Right atrium auricular region (tissue), 2 donors: ENCODE results near the gene MAPT. TPM values are rescaled to one million over a fixed set of nuclear protein-coding genes. Genes with fewer than 3 reads are reported as not detected.

Source experiments
- DNase-seq: peaks from one replicate; pipeline ENCODE4 v3.0.0-alpha.2; 2019; ENCODE audit warnings: low spot score
- H3K27ac ChIP-seq, 2 donors: fragments of 200-600 bp; sonication (generic); 1 replicate in 1 of 2; 2 replicates in 1 of 2; pipeline ENCODE4 v1.5.1; 2016 to 2019
- H3K27me3 ChIP-seq, 2 donors: fragments of 200-600 bp; sonication (generic); one replicate each; pipeline versions ENCODE4 v1.5.1 to v1.6.0; 2017 to 2019
- H3K36me3 ChIP-seq: fragments of 200-600 bp; sonication (generic); one replicate; pipeline ENCODE4 v1.5.1; 2016
- H3K4me1 ChIP-seq, 2 donors: fragments of 200-600 bp; sonication (generic); one replicate each; pipeline versions ENCODE4 v1.5.1 to v1.6.0; 2017 to 2019
- H3K4me3 ChIP-seq, 2 donors: fragments of 200-600 bp; sonication (generic); 1 replicate in 1 of 2; 2 replicates in 1 of 2; pipeline ENCODE4 v1.5.1; 2017 to 2019; ENCODE audit warnings: mild to moderate bottlenecking in 1 of 2, moderate library complexity in 1 of 2
- H3K9me3 ChIP-seq, 2 donors: fragments of 200-600 bp; sonication (generic); one replicate each; pipeline ENCODE4 v1.5.1; 2019
- CTCF ChIP-seq, 2 donors: fragments of 200-600 bp; sonication (generic); IDR thresholded peaks; one replicate each; pipeline ENCODE4 v1.5.1; 2019; ENCODE audit warnings: antibody characterized with exemption in 2 of 2
- total RNA-seq, 2 donors: library from RNA; depleted of rRNA; stranded (reverse); fragments of >200 nt; gene quantifications; one replicate each; pipeline ENCODE4 v1.1.0, GENCODE V29; 2016

The MAPT gene
- 10 to 100 TPM in 1 of 2 donors, 1 to 10 TPM in 1; 7.8 to 23.0 TPM for total RNA-seq

GRCh38 chr17:45894022-45894784 lies at the start of gene MAPT:
MAPT (plus strand) TSS chr17:45894554; CDS start chr17:45962338, 67,784 bp downstream.
- Histone ChIP-seq H3K9me3 (no peaks in the 10 kb centered on the region), H3K27ac (peak within 1 kb of the TSS; percentile 65 to 67), H3K4me3 (peak within 1 kb of the TSS; percentile 79 to 86), H3K4me1 (peaks cover 0 to 34% of the 10 kb centered on the region in 2 donors), H3K36me3 (no peaks in the 10 kb centered on the region), H3K27me3 (no peaks in the 10 kb centered on the region)
- DNase-seq, result peak; percentile 84
- peak; percentile 98 to 99 for TF ChIP-seq CTCF (IDR thresholded peaks at IDR 0.05)

- DNase-seq, result no peak
- Histone ChIP-seq H3K36me3 (no peaks in the 10 kb centered on the region), H3K4me1 (no peaks in the 10 kb centered on the region), H3K27me3 (no peaks in the 10 kb centered on the region), H3K27ac (no peak within 1 kb of the TSS), H3K4me3 (no peak within 1 kb of the TSS), H3K9me3 (no peaks in the 10 kb centered on the region)
- TF ChIP-seq CTCF (IDR thresholded peaks at IDR 0.05), result no peak
Measured at GRCh38 chr17:45844695-45845375, 49.5 kb upstream of the MAPT start, which contains the start of gene SPPL2C. SPPL2C (plus strand) TSS chr17:45844881; CDS start chr17:45844907, 26 bp downstream.

- Histone ChIP-seq H3K27me3 (no peaks in the 10 kb centered on the region), H3K4me1 (no peaks in the 10 kb centered on the region), H3K27ac (no peak overlapping the region), H3K36me3 (no peaks in the 10 kb centered on the region), H3K9me3 (no peaks in the 10 kb centered on the region), H3K4me3 (no peak overlapping the region)
- DNase-seq, result no peak
- no peak for TF ChIP-seq CTCF (IDR thresholded peaks at IDR 0.05)
Measured at GRCh38 chr17:45845376-45846185, 48.8 kb upstream of the MAPT start.

- TF ChIP-seq CTCF (IDR thresholded peaks at IDR 0.05), result no peak
Measured at GRCh38 chr17:45846223-45846622, 48.1 kb upstream of the MAPT start.

GRCh38 chr17:45846646-45847045 lies 47.7 kb upstream of the MAPT start:
- no peak for TF ChIP-seq CTCF (IDR thresholded peaks at IDR 0.05)
- H3K4me1 ChIP-seq, result no peaks in the 10 kb centered on the region
- no peak for DNase-seq

More at GRCh38 chr17:45846223-45846622, 48.1 kb upstream of the MAPT start:
- H3K36me3 ChIP-seq, result no peaks in the 10 kb centered on the region
- H3K4me1 ChIP-seq, result no peaks in the 10 kb centered on the region
- no peaks in the 10 kb centered on the region for H3K27me3 ChIP-seq
- DNase-seq, result no peak
- H3K4me3 ChIP-seq, result no peak overlapping the region
- no peak overlapping the region for H3K27ac ChIP-seq
- H3K9me3 ChIP-seq, result no peaks in the 10 kb centered on the region

More at GRCh38 chr17:45846646-45847045, 47.7 kb upstream of the MAPT start:
- Histone ChIP-seq H3K9me3 (no peaks in the 10 kb centered on the region), H3K27me3 (no peaks in the 10 kb centered on the region), H3K36me3 (no peaks in the 10 kb centered on the region), H3K4me3 (no peak overlapping the region), H3K27ac (no peak overlapping the region)
